Type B pancreatic cell (in vitro differentiated cells): ENCODE data around the gene NPHP4. TPM values are rescaled to one million over a fixed set of nuclear protein-coding genes. Genes with fewer than 3 reads are reported as not detected.
"Not testable (repeated sequence)": the region's sequence is repeated elsewhere in the genome, so short reads cannot be mapped to it uniquely, and the experiment has no call there.

Source experiments
- DNase-seq: peaks from one replicate; pipeline ENCODE4 v3.0.0; 2021; ENCODE audit warnings: mixed read lengths; ENCODE audit not compliant: unreplicated experiment; ENCODE audit errors: extremely low spot score
- H3K27ac Mint-ChIP-seq: 2 replicates; pipeline ENCODE4 v1.8.0; 2021; ENCODE audit warnings: mild to moderate bottlenecking, mixed read lengths
- H3K27me3 Mint-ChIP-seq: 2 replicates; pipeline ENCODE4 v1.8.0; 2021; ENCODE audit warnings: mixed read lengths
- H3K36me3 Mint-ChIP-seq: 2 replicates; pipeline ENCODE4 v1.8.0; 2021; ENCODE audit warnings: mixed read lengths
- H3K4me1 Mint-ChIP-seq: one replicate; pipeline ENCODE4 v1.8.0; 2021; ENCODE audit warnings: mixed read lengths; ENCODE audit not compliant: unreplicated experiment
- H3K4me3 Mint-ChIP-seq: 2 replicates; pipeline ENCODE4 v1.8.0; 2021; ENCODE audit warnings: mild to moderate bottlenecking, mixed read lengths
- H3K9me3 Mint-ChIP-seq: 2 replicates; pipeline ENCODE4 v1.8.0; 2021; ENCODE audit warnings: mixed read lengths
- total RNA-seq: library from RNA; stranded (reverse); gene quantifications from 2 replicates; pipeline ENCODE4 v1.2.1, GENCODE V29; 2021; ENCODE audit warnings: low replicate concordance
- TF ChIP-seq, protein P1 (sequence below): fragments of 200-600 bp; sonication (generic); conservative IDR thresholded peaks from 2 replicates; pipeline ENCODE4 v1.5.0; 2021; ENCODE audit warnings: antibody characterized with exemption, mild to moderate bottlenecking

NPHP4 gene
- total RNA-seq, 1 donor from 2014 or later: 21.7 TPM

GRCh38 chr1:5933050-5933449 lies 59.2 kb downstream of the NPHP4 start:
- H3K4me1 Mint-ChIP-seq: peaks cover 8% of the 10 kb centered on the region
- H3K9me3 Mint-ChIP-seq: no peaks in the 10 kb centered on the region
- TF ChIP-seq, protein P1, sequence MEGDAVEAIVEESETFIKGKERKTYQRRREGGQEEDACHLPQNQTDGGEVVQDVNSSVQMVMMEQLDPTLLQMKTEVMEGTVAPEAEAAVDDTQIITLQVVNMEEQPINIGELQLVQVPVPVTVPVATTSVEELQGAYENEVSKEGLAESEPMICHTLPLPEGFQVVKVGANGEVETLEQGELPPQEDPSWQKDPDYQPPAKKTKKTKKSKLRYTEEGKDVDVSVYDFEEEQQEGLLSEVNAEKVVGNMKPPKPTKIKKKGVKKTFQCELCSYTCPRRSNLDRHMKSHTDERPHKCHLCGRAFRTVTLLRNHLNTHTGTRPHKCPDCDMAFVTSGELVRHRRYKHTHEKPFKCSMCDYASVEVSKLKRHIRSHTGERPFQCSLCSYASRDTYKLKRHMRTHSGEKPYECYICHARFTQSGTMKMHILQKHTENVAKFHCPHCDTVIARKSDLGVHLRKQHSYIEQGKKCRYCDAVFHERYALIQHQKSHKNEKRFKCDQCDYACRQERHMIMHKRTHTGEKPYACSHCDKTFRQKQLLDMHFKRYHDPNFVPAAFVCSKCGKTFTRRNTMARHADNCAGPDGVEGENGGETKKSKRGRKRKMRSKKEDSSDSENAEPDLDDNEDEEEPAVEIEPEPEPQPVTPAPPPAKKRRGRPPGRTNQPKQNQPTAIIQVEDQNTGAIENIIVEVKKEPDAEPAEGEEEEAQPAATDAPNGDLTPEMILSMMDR: no peak

DNA sequence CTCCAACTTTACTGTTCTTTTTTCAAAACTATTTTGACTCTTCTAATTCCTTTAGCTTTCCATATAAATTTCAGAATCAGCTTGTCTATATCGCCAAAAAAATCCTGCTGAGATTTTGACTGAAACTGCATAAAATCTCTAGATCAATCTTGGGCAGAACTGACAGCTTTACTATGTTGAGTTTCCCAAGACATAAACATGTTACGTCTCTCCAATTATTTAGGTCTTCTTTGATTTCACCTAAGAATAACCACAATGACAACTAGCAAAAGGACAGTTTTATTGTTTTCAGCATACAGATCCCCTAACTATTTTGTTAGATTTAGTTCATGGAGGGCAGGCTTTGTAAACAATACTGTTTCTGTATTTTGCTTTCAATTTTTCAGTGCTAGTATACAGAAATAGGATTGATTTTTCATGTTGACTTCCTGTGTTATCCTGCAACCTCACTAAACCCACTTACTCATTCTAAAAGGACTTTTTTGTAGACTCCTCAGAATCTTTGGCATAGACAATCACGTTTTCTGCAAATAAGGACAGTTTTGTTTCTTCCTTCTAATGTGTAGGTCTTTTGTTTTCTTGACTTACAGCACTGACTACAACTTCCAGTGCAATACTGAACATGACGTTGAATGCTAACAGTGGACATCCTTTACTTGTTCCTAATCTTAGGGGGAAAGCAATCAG lies 63.4 kb downstream of the NPHP4 start:
- H3K27ac Mint-ChIP-seq: no peak overlapping the region
- H3K4me3 Mint-ChIP-seq: no peak overlapping the region
- H3K4me1 Mint-ChIP-seq: peaks cover 8% of the 10 kb centered on the region
- H3K9me3 Mint-ChIP-seq: no peaks in the 10 kb centered on the region
- TF ChIP-seq, protein P1: no peak
- DNase-seq: no peak
- no peaks in the 10 kb centered on the region for H3K27me3 Mint-ChIP-seq
- peaks cover 23% of the 10 kb centered on the region for H3K36me3 Mint-ChIP-seq

More at GRCh38 chr1:5933050-5933449, 59.2 kb downstream of the NPHP4 start:
- no peak for DNase-seq
- Mint-ChIP-seq H3K36me3 (peaks cover 16% of the 10 kb centered on the region), H3K27ac (no peak overlapping the region), H3K4me3 (no peak overlapping the region), H3K27me3 (no peaks in the 10 kb centered on the region)

- Mint-ChIP-seq H3K36me3 (peaks cover 29% of the 10 kb centered on the region), H3K4me3 (no peak overlapping the region), H3K9me3 (no peaks in the 10 kb centered on the region), H3K4me1 (peaks cover 4% of the 10 kb centered on the region), H3K27me3 (no peaks in the 10 kb centered on the region), H3K27ac (no peak overlapping the region)
- TF ChIP-seq, protein P1: no peak
- peak; percentile 45 for DNase-seq
Observed at GRCh38 chr1:5927506-5928370, 64.5 kb downstream of the NPHP4 start.

DNA sequence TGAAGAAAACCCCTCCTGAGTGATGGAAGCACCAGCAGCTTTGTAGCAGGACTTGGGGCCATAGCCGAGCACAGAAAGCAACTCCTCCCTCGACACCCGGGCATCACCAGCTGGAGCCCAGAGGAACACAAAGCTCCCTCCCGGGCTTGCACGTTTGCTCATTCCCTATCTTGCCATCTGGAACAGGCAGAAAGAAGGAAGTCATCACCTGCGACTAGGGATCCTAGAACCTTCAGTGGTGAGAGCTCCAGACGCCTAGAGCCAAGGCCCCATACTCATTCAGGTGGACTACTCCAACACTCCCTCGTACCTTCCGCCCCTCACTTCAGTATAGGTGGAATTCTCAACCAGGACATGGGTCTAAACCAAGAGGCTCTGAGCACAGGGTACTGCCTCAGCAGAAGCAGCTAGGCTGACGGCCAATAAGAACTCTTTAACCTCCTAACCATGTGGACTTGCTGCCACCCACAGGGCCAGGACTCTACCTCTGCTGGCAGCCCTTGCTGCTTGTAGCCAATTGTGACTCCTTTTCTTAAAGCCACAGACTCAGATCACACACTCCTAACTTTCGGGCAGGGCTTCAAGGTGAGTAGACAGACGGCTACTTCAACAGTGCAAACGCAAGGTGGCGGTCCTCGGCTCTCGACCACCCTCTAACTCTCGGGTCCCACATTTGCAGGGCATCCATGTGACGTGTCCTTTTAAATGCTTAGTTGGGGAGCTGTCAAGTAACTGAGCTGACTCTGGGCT lies 65.4 kb downstream of the NPHP4 start:
- TF ChIP-seq, protein P1: no peak
- H3K27ac Mint-ChIP-seq: no peak overlapping the region
- peaks cover 27% of the 10 kb centered on the region for H3K36me3 Mint-ChIP-seq

GRCh38 chr1:5922700-5923330 lies 69.4 kb downstream of the NPHP4 start:
- peaks cover 24% of the 10 kb centered on the region for H3K36me3 Mint-ChIP-seq
- H3K9me3 Mint-ChIP-seq, H3K27ac Mint-ChIP-seq, H3K4me3 Mint-ChIP-seq, H3K4me1 Mint-ChIP-seq, H3K27me3 Mint-ChIP-seq: not testable (repeated sequence)
- peak; percentile 48 for DNase-seq

More for the DNA sequence above, 65.4 kb downstream of the NPHP4 start:
- DNase-seq: peak; percentile 39
- Mint-ChIP-seq H3K4me3 (no peak overlapping the region), H3K27me3 (no peaks in the 10 kb centered on the region), H3K9me3 (no peaks in the 10 kb centered on the region), H3K4me1 (peaks cover 4% of the 10 kb centered on the region)
